Measurements from ENCODE around the gene SPEN.
"Not testable (repeated sequence)": the region's sequence is repeated elsewhere in the genome, so short reads cannot be mapped to it uniquely, and the experiment has no call there.

The SPEN gene

GRCh38 chr1:15847100-15847892 lies at the start of gene SPEN:
Gene SPEN (plus strand): TSS chr1:15847707. CDS start chr1:15848068, 361 bp downstream.
- peak within 1 kb of the TSS; percentile 80 for H3K4me3 ChIP-seq (ENCODE audit: low read length)
- H3K4me1 ChIP-seq (ENCODE audit: control insufficient read depth, insufficient read depth, low read length) = peaks cover 15% of the 10 kb centered on the region
- H3K27me3 ChIP-seq (ENCODE audit: control insufficient read depth, insufficient read depth, low read length) = no peaks in the 10 kb centered on the region
- H3K9me3 ChIP-seq (ENCODE audit: control insufficient read depth, low read length) = no peaks in the 10 kb centered on the region
- peak within 1 kb of the TSS; percentile 94 for H3K9ac ChIP-seq (ENCODE audit: low read length)
- H3K36me3 ChIP-seq (ENCODE audit: control insufficient read depth, insufficient read depth, low read length) = no peaks in the 10 kb centered on the region

GRCh38 chr1:15799004-15799867 lies 48.3 kb upstream of the SPEN start:
- peaks cover 53% of the 10 kb centered on the region for H3K4me1 ChIP-seq (ENCODE audit: control insufficient read depth, insufficient read depth, low read length)
- no peaks in the 10 kb centered on the region for H3K9me3 ChIP-seq (ENCODE audit: control insufficient read depth, low read length)
- H3K9ac ChIP-seq (ENCODE audit: low read length) = no peak overlapping the region
- H3K36me3 ChIP-seq (ENCODE audit: control insufficient read depth, insufficient read depth, low read length) = no peaks in the 10 kb centered on the region
- no peak overlapping the region for H3K4me3 ChIP-seq (ENCODE audit: low read length)
- H3K27me3 ChIP-seq (ENCODE audit: control insufficient read depth, insufficient read depth, low read length) = no peaks in the 10 kb centered on the region

- Histone ChIP-seq H3K27me3 (ENCODE audit: control insufficient read depth, insufficient read depth, low read length) (no peaks in the 10 kb centered on the region), H3K9me3 (ENCODE audit: control insufficient read depth, low read length) (no peaks in the 10 kb centered on the region), H3K4me1 (ENCODE audit: control insufficient read depth, insufficient read depth, low read length) (peaks cover 49% of the 10 kb centered on the region), H3K4me3 (ENCODE audit: low read length) (no peak overlapping the region), H3K36me3 (ENCODE audit: control insufficient read depth, insufficient read depth, low read length) (no peaks in the 10 kb centered on the region), H3K9ac (ENCODE audit: low read length) (no peak overlapping the region)
Measured at GRCh38 chr1:15799928-15800835, 47.3 kb upstream of the SPEN start.

GRCh38 chr1:15802234-15802965 lies 45.1 kb upstream of the SPEN start:
- H3K9me3 ChIP-seq (ENCODE audit: control insufficient read depth, low read length) = no peaks in the 10 kb centered on the region
- no peak overlapping the region for H3K9ac ChIP-seq (ENCODE audit: low read length)
- H3K36me3 ChIP-seq (ENCODE audit: control insufficient read depth, insufficient read depth, low read length) = no peaks in the 10 kb centered on the region
- H3K4me3 ChIP-seq (ENCODE audit: low read length) = no peak overlapping the region
- peaks cover 35% of the 10 kb centered on the region for H3K4me1 ChIP-seq (ENCODE audit: control insufficient read depth, insufficient read depth, low read length)
- H3K27me3 ChIP-seq (ENCODE audit: control insufficient read depth, insufficient read depth, low read length) = no peaks in the 10 kb centered on the region

GRCh38 chr1:15803380-15803779 lies 44.1 kb upstream of the SPEN start:
- H3K9me3 ChIP-seq (ENCODE audit: control insufficient read depth, low read length) = no peaks in the 10 kb centered on the region
- peaks cover 32% of the 10 kb centered on the region for H3K4me1 ChIP-seq (ENCODE audit: control insufficient read depth, insufficient read depth, low read length)
- H3K27me3 ChIP-seq (ENCODE audit: control insufficient read depth, insufficient read depth, low read length) = no peaks in the 10 kb centered on the region
- no peaks in the 10 kb centered on the region for H3K36me3 ChIP-seq (ENCODE audit: control insufficient read depth, insufficient read depth, low read length)
- no peak overlapping the region for H3K4me3 ChIP-seq (ENCODE audit: low read length)
- H3K9ac ChIP-seq (ENCODE audit: low read length) = no peak overlapping the region

GRCh38 chr1:15804060-15804459 lies 43.4 kb upstream of the SPEN start:
- H3K36me3 ChIP-seq (ENCODE audit: control insufficient read depth, insufficient read depth, low read length) = no peaks in the 10 kb centered on the region
- no peak overlapping the region for H3K4me3 ChIP-seq (ENCODE audit: low read length)
- H3K9me3 ChIP-seq (ENCODE audit: control insufficient read depth, low read length) = no peaks in the 10 kb centered on the region
- peaks cover 35% of the 10 kb centered on the region for H3K4me1 ChIP-seq (ENCODE audit: control insufficient read depth, insufficient read depth, low read length)
- H3K27me3 ChIP-seq (ENCODE audit: control insufficient read depth, insufficient read depth, low read length) = no peaks in the 10 kb centered on the region
- H3K9ac ChIP-seq (ENCODE audit: low read length) = no peak overlapping the region

GRCh38 chr1:15807121-15807520 lies 40.4 kb upstream of the SPEN start:
- H3K4me1 ChIP-seq (ENCODE audit: control insufficient read depth, insufficient read depth, low read length) = peaks cover 11% of the 10 kb centered on the region

GRCh38 chr1:15807549-15807948 lies 40.0 kb upstream of the SPEN start, which contains the start of gene UQCRHL:
Gene UQCRHL (minus strand): TSS chr1:15807649. CDS start chr1:15807649, 0 bp downstream.
- not testable (repeated sequence) for H3K9me3 ChIP-seq (ENCODE audit: control insufficient read depth, low read length); H3K9ac ChIP-seq (ENCODE audit: low read length); H3K36me3 ChIP-seq (ENCODE audit: control insufficient read depth, insufficient read depth, low read length); H3K27me3 ChIP-seq (ENCODE audit: control insufficient read depth, insufficient read depth, low read length); H3K4me3 ChIP-seq (ENCODE audit: low read length)
- H3K4me1 ChIP-seq (ENCODE audit: control insufficient read depth, insufficient read depth, low read length) = peaks cover 11% of the 10 kb centered on the region

More at GRCh38 chr1:15807121-15807520, 40.4 kb upstream of the SPEN start:
- H3K9ac ChIP-seq (ENCODE audit: low read length) = no peak overlapping the region
- H3K9me3 ChIP-seq (ENCODE audit: control insufficient read depth, low read length) = no peaks in the 10 kb centered on the region
- no peaks in the 10 kb centered on the region for H3K36me3 ChIP-seq (ENCODE audit: control insufficient read depth, insufficient read depth, low read length)
- no peaks in the 10 kb centered on the region for H3K27me3 ChIP-seq (ENCODE audit: control insufficient read depth, insufficient read depth, low read length)
- H3K4me3 ChIP-seq (ENCODE audit: low read length) = no peak overlapping the region

- Histone ChIP-seq H3K36me3 (ENCODE audit: control insufficient read depth, insufficient read depth, low read length) (no peaks in the 10 kb centered on the region), H3K9ac (ENCODE audit: low read length) (no peak overlapping the region), H3K27me3 (ENCODE audit: control insufficient read depth, insufficient read depth, low read length) (no peaks in the 10 kb centered on the region), H3K4me3 (ENCODE audit: low read length) (no peak overlapping the region), H3K4me1 (ENCODE audit: control insufficient read depth, insufficient read depth, low read length) (peaks cover 11% of the 10 kb centered on the region), H3K9me3 (ENCODE audit: control insufficient read depth, low read length) (no peaks in the 10 kb centered on the region)
Measured at GRCh38 chr1:15808955-15809354, 38.6 kb upstream of the SPEN start.

- Histone ChIP-seq H3K9me3 (ENCODE audit: control insufficient read depth, low read length) (no peaks in the 10 kb centered on the region), H3K9ac (ENCODE audit: low read length) (no peak overlapping the region), H3K4me1 (ENCODE audit: control insufficient read depth, insufficient read depth, low read length) (peaks cover 11% of the 10 kb centered on the region), H3K27me3 (ENCODE audit: control insufficient read depth, insufficient read depth, low read length) (no peaks in the 10 kb centered on the region), H3K36me3 (ENCODE audit: control insufficient read depth, insufficient read depth, low read length) (no peaks in the 10 kb centered on the region), H3K4me3 (ENCODE audit: low read length) (no peak overlapping the region)
Measured at GRCh38 chr1:15810073-15810472, 37.4 kb upstream of the SPEN start.

- Histone ChIP-seq H3K36me3 (ENCODE audit: control insufficient read depth, insufficient read depth, low read length) (no peaks in the 10 kb centered on the region), H3K27me3 (ENCODE audit: control insufficient read depth, insufficient read depth, low read length) (no peaks in the 10 kb centered on the region), H3K9me3 (ENCODE audit: control insufficient read depth, low read length) (no peaks in the 10 kb centered on the region), H3K4me1 (ENCODE audit: control insufficient read depth, insufficient read depth, low read length) (peaks cover 5% of the 10 kb centered on the region), H3K9ac (ENCODE audit: low read length) (no peak overlapping the region), H3K4me3 (ENCODE audit: low read length) (no peak overlapping the region)
Measured at GRCh38 chr1:15816674-15817073, 30.8 kb upstream of the SPEN start.

Measured in mucosa of stomach (tissue), 1 donor.